Vagina (tissue), 2 donors: ENCODE measurements around the gene TBL1X.

Experiments
- POLR2AphosphoS5 ChIP-seq, 2 donors: sonication (generic); formaldehyde crosslinking; IDR thresholded peaks; one replicate each; pipeline ENCODE4 v1.9.0; 2017; ENCODE audit warnings: antibody characterized with exemption in 2 of 2, mild to moderate bottlenecking in 2 of 2, low read depth in 1 of 2; ENCODE audit not compliant: insufficient read depth in 1 of 2
- TF ChIP-seq, protein P1 (sequence below), 3 experiments: fragments of 450-650 bp in 2 of 3; fragments of 200-600 bp in 1 of 3; sonication (generic) in 1 of 3; IDR thresholded peaks; one replicate each; pipeline ENCODE4 v1.5.1; 2017 to 2019; ENCODE audit warnings: antibody characterized with exemption in 3 of 3, mild to moderate bottlenecking in 2 of 3, moderate library complexity in 2 of 3

DNA sequence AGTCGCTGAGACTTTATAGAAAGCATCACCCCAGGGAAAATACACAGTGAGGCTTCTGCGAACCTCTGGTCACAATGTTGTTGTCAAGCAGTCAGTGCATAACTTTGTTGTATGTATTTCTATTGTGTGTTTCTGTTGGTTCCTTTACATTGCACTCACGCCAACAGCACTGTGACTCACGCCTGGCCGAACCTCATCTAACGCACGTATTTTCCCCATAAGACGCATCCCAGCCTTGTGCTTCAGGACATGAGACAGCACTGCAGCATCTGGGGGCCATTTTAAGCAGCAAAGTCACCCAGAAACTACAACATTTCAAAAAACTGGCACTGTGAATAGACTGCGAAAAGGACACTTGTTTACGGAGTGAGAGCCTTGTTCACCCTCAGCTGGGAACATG lies 30.6 kb downstream of the TBL1X start:
- TF ChIP-seq, protein P1, sequence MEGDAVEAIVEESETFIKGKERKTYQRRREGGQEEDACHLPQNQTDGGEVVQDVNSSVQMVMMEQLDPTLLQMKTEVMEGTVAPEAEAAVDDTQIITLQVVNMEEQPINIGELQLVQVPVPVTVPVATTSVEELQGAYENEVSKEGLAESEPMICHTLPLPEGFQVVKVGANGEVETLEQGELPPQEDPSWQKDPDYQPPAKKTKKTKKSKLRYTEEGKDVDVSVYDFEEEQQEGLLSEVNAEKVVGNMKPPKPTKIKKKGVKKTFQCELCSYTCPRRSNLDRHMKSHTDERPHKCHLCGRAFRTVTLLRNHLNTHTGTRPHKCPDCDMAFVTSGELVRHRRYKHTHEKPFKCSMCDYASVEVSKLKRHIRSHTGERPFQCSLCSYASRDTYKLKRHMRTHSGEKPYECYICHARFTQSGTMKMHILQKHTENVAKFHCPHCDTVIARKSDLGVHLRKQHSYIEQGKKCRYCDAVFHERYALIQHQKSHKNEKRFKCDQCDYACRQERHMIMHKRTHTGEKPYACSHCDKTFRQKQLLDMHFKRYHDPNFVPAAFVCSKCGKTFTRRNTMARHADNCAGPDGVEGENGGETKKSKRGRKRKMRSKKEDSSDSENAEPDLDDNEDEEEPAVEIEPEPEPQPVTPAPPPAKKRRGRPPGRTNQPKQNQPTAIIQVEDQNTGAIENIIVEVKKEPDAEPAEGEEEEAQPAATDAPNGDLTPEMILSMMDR (IDR thresholded peaks at IDR 0.05): no peak
- no peak for TF ChIP-seq POLR2AphosphoS5 (IDR thresholded peaks at IDR 0.05; ENCODE audit: insufficient read depth in 1 of 2, low read depth in 1 of 2)
